HG03159 (cell line): Measurements from ENCODE around the gene SKI.

ENCODE experiments used
- ATAC-seq: cut with Tn5 transposase; IDR thresholded peaks from one replicate; pipeline ENCODE4 v1.9.1; 2021; ENCODE audit warnings: mild to moderate bottlenecking, moderate library complexity; ENCODE audit not compliant: unreplicated experiment

The SKI gene

DNA sequence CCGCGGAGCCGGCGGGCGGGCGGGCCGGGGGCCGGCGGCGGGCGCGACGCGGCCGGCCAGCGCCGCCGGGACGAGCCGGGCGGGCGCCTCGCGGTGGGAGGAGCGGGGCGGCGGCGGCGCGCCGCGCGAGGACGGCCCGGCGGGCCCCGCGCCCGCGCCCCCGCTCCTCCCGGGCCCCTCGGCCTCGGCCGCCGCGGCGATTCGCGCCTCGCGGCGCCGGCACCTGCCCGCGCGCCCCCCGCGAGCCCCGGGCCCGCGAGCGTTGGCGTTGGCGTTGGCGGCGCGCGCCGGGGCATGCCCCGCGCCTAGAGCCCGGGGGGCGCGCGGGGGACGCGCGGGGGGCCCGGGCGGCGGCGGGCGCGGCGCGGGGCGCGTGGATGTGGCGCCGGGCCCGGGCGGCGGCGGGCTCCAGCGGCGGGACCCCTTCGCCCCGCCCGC, at the start of gene SKI:
SKI (plus strand) TSS at position 163 of the 438 bp plus-strand sequence. CDS start 448 bp downstream, outside the sequence.
- no peak for ATAC-seq

DNA sequence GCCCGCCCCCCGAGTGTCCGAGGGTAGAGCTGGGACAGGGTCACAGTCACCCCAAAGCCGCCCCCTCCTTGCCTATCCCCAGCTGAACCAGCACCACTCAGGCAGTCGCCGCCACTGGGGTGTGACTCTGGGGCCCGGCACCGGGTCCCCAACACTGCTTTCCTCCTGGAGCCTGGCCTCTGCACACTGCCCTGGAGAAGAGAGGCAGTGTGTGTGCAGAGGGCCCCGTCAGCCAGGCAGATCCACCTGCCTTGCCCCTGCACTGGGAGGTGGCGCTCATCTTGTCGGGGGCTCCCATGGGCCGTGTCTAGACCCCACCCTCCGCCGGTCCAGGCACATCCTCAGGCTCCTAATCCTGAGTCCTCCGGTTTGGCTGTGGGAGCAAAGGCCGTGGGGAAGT, 49.2 kb upstream of the SKI start:
- ATAC-seq = no peak

DNA sequence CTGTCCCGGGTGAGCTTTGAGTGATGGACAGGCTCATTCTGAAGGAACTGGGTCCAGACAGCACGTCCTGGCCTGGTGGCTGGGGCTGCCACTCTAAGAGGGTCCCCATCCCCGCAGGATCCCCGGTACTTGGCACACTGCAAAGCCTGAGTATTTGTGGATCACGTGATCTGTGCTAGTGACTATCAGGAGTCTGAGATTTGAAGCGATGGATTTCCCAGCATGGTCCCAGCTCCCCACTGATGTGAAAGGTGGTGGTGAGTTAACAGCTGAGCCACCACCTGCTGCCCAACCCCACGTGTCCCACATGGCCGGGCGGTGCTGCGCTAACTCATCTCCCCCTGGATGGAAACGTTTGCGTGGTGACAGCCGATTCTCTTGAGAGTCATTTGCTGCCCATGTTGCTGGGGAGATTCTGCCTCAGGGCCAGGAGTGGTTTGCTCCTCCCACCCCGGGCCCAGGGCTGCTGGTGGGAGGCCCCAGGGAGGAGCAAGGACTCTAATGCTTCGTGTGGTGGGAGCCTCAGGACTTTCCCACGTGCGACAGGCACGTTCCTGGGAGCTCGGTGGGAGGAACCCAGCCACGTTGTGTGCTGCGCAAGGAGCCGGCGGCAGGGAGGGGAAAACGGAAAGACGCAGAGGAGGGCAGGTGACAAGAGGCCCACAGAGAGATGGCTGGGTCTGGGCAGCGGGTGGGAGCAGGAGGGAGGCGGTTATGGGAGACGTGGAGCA, 48.7 kb upstream of the SKI start:
- no peak for ATAC-seq

DNA sequence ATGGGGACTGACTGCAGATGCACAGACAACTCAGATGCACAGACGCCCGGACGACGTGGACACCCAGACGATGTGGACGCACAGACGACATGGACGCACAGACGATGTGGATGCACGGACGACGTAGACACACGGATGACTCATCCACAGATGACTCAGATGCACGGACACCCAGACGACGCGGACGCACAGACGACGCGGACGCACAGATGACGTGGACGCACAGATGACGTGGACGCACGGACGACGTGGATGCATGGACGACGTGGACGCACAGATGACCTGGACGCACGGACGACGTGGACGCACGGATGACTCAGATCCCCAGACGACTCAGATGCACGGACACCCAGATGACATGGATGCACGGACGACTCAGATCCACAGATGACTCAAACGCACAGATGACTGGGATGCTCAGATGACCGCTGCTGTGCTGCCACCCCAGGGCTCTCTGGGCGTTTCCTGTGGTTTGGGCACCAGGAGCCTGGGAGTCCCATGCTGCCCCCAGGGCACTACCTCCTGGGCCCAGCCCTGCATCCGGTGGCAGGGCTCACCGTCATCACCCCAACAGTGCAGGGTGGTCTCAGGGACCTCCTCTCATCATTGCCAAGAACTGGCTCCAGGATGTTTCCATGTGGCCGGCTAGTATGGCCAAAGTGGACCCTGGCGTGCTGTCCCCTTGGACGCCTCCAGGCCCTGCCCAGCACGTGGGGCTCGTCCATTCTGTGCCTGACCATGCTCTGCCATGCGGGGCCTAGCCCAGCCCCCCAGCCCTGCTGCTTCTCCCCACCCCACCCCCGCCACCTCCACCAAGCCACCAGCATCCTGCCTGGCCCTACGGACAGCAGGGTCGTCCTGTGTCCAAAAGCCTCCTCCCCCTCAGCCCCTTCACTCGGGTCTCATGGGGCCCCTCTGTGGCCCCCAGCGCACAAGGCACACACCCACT, 47.5 kb upstream of the SKI start:
- ATAC-seq = no peak

DNA sequence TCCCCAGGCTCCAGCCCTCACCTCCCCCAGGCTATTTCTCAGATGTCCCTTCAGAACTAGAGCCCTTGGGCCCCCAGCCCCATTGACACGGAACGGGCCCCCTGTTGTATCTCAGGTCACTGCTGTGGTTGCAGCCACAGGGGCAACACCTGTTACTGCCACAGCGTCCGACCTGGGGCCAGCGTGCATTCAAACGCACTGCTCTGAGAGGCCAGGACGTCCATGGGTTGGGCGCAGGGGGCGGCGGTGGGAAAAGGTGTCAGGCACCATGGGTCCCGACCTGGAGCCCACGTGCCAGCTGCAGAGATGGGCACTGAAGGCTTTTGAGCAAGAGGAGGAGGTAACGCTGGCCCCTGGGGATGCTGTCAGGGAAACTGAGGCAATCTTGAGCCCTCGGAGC, 46.8 kb upstream of the SKI start:
- no peak for ATAC-seq

DNA sequence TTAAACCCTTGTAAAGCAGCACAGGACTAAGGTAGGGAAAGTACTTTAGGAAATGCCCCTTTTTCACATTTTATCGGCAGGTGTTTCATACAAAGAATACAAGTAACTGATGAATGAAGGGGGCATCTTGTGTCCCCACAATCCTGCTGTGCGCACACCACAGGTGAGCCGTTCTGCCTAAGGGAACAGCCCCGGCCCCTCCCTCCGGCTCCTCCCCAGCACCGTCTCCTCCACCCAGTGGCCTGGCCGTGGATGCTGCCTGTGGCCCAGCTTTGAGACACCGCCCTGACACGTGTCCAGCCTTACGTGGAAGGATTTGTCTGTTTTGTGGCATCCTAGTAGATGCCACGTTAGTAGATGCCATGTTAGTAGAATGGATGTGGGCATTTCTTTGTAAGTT, 46.4 kb upstream of the SKI start:
- no peak for ATAC-seq

DNA sequence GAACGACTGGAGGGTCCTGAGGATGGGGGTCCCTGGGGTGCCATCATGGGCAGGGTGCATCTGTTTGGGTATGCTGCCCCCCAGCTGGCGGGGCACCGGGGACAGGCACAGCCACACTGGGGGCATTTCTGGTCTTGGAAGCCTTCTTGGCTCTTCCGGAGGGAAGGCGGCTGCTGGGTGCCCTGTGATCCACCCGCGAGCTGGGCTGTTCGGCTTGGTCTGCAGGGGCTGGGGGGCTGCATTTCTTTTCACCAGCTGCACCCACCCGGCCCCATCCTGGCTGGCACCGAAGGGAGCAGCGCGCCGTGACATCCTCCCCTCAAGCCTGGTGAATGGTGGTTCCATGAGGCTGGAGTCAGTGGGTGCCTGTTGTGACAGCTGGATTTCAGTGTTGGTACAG, 45.7 kb upstream of the SKI start:
- ATAC-seq = no peak

DNA sequence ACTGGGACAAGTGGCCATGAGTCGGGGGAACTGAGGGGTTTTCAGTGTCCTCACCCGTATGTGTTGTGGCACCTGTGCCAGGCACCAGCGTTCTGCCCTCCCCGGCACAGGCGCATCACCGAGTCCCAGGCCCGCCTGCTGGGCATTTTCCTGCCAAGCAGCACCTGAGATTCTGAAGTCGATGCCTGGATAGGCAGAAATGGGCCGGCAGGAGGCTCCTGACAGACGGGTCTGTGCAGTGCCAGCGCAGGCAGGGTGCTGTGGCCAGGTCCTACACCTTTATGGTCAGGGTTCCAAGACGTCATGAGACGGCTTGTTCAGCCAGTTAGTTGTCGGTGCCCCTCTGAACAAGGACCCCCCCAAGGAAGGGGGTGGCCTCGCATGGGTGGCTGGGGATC, 44.2 kb upstream of the SKI start:
- ATAC-seq = no peak

DNA sequence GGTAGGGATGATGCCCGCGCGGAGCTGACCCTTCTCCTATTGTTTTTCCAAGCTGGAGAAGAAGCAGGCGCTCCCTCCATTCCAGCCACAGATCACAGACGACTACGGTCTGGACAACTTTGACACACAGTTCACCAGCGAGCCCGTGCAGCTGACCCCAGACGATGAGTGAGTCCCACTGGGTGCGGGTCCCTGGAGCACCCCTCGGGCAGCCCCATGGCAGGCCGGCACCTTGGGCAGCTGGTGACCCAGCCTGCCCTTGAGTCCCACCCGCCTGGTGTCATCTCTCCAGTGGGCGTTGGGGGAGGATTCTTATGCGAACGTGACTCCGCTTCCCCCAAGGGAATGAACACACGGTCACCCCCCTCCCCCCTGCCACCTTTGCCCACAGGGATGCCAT, 43.6 kb upstream of the SKI start:
- ATAC-seq = no peak

DNA sequence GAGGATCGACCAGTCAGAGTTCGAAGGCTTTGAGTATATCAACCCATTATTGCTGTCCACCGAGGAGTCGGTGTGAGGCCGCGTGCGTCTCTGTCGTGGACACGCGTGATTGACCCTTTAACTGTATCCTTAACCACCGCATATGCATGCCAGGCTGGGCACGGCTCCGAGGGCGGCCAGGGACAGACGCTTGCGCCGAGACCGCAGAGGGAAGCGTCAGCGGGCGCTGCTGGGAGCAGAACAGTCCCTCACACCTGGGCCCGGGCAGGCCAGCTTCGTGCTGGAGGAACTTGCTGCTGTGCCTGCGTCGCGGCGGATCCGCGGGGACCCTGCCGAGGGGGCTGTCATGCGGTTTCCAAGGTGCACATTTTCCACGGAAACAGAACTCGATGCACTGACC, 43.2 kb upstream of the SKI start:
- no peak for ATAC-seq

DNA sequence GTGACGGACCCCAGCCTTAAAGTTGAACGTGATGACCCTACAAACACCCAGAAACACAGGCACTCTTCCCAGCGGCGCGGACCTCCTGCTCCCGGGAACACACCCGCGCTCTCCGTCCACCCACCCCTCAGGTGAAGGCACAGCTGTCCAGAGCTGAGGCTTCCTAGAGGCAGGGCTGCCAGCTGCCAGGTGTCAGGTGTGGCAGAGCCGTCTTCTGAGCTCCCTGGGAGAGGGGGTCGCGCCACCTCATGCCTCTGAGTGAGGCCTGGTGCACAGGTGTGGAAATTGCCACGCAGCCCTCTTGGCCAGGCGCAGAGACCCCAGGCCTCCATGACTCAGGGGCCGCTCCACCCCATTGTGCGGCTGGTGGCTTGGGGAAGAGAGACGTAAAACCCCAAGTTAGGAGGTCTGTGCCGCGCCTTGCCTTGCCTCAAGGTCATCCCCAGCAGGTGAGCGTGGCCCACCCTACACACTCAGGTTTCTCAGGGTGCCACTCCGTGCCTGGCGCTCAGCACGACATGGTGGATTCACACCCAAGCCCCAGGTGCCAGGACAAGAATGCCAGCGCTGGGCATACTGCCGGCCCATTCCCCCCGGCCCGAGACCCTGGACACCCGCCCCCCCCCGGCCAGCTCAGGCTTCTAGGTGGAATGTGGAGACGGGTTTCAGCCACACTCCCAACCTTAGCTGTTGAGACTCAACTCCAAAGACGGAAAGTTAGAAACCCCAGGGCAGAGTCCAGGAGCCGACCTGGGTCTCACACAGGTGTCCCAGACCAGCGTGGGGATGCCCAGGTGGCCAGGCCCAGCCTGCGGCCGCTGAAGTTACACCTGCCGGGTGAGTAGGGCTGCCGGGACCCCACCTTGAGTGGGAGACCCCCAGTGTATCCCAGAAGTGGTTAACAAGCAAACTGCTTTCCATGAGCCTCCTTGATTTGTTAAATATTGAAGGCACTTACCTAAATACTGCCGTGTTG, 42.0 kb upstream of the SKI start:
- no peak for ATAC-seq

DNA sequence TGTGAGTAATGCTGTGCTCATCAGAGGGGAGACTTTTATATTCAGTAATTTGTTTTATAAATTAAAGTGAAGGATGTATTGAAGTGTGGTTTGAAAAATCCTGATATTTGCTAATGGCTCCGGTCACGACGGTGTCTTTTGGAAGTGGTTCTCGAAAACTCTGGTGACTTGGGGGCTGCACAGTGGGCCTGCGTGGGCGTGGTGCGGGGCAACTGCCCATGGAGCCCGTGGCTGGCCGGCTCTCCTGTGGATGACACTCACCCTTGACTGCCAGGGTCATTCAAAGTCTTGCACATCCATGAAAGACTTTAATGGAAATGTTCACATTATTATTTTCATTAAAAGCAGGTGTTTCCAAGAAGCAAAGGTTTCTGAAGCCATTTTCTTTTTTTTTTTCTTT, 41.2 kb upstream of the SKI start:
- no peak for ATAC-seq

DNA sequence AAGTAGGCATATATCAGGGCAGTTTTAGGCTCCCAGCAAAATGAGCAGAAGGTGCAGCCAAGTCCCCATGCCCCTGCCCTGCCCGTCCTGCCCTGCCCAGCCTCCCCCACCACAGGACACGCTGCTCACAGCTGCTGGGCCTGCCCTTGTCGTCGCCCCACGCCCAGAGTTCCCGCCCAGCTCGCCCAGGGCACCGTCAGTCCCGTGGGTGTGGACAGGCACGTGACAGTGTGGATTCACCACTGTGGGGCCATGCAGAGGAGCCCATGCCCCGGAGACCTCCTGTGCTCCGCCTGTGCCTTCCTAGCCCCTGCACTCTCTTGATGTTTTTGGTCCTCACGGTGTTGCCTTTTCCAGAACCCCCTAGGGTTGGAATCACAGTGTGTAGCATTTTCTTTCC, 40.5 kb upstream of the SKI start:
- no peak for ATAC-seq

DNA sequence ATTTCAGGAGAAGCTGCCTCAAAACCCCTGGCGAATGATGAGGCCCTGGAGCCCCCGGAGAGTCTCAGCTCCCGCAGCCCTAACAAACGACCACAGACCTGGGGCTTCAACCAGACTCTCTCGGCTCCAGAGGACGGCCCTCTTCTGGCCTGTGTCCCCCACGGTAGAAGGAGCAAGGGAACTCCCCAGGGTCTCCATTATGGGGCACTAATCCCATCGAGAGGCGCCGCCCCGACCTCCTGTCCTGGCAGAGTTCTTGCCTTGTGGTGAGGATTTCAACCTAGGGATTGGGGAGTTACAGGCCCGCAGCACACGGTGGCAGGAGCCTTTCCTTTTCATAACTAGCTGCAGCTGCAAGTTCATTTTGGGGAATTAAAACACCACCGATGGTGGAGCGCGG, 39.8 kb upstream of the SKI start:
- ATAC-seq = no peak

DNA sequence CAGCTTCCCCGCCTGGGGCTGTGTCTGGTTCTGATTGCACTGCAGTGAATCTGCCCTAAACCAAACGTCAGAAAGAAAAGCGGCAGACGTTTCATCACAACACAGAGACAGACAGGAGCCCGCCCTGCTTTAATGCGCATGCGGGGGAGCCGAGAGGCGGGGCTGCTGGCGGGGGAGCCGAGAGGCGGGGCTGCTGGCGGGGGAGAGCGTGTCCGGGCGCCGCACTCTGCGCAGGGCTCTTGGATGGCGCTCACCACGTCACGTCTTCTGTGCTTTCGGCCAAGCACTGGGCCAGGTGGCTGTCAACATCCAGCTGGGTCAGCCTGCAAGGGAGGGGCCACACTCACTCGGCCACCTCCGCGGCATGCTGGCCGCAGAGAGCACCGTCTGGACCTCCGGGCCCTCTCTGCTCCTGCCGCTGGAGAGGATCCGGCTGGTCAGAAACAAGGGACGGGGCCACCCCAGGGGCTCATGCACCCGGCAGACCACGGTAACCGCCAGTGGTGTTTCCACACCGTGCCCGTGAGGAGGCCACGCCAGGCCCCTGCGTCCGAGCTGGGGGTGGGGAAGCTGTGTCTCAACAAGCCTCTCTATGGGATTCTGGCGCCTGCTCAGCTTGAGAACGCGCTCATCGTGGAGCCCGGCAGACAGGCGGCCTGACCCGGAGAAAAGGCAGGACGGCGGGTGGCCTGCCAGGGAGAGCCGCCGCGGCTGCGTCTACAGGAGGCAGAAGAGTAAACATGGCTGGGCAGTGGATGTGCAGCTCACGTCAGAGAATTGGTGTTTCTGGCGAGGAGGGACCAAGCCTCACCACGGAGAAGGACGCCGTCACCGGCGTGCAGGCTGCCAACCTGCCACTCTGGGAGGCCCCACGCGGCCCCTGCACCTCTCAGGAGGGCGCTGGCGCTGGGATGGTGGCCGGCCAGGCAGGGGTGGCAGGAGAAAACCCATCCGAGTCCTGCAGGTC, 38.4 kb upstream of the SKI start:
- ATAC-seq = no peak

DNA sequence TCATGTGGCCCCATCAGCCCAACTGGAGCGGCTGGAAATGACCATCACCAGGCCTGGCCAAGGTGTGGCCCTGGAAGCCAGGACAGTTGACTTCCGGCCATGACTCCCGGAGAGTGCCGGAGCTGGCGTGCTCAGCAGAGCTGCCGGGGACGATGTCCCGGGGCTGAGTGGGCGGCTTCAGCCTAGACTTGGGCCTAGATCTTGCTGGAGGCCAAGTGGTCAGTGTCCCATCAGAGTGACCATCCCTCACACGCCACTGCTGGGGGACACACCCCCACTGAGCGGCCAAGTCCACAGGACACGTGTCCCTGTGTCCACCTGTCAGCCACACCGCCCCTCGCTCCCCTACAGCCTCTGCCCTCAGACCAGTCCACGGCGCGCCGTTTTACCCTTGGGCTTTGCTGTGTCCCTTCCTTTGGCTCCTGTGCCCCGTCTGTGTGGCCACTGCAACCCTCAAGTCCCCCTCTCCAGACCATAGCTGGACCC, 37.6 kb upstream of the SKI start:
- no peak for ATAC-seq

DNA sequence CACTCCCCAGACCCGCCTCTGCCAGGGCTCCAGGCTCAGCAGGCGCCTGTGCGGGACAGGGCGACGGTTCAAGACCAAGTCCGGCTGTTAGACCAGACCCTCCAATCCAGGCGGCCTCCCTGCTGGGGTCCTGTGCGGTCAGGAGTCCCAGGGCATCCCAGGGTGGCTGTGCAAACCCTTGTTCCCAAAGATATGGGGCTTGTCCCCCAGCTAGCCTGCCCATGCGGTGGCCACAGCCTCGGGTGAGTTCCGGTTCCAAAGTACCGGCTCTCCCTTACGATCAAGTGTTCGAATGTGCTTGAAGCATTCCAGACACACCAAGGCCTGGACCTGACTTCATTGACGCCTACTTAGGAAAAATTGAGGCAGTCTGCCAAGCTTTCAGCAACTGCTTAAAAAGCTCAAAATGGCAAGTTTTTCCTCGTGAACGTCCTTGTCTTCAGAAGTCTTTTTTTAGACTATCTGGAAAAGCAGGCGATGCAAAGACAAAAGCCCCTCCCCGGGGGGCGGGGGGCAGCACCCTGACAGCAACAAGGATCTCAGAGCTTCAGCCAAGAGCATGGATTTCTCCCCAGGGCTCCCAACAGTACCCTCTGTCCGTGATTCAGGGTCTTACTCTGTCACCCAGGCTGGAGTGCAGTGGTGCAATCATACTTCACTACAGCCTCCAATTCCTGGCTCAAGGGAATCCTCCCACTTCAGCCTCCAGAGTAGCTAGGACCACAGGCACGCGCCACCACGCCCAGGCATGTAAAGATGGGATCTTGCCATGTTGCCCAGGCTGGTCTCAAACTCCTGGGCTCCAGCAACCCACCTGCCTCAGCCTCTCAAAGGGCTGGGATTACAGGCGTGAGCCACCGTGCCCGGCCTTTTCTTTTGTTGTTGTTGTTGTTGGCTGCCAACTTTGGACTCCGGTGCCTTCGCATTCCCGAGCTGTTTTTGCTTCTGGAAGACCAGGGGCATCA, 35.8 kb upstream of the SKI start:
- ATAC-seq = no peak

DNA sequence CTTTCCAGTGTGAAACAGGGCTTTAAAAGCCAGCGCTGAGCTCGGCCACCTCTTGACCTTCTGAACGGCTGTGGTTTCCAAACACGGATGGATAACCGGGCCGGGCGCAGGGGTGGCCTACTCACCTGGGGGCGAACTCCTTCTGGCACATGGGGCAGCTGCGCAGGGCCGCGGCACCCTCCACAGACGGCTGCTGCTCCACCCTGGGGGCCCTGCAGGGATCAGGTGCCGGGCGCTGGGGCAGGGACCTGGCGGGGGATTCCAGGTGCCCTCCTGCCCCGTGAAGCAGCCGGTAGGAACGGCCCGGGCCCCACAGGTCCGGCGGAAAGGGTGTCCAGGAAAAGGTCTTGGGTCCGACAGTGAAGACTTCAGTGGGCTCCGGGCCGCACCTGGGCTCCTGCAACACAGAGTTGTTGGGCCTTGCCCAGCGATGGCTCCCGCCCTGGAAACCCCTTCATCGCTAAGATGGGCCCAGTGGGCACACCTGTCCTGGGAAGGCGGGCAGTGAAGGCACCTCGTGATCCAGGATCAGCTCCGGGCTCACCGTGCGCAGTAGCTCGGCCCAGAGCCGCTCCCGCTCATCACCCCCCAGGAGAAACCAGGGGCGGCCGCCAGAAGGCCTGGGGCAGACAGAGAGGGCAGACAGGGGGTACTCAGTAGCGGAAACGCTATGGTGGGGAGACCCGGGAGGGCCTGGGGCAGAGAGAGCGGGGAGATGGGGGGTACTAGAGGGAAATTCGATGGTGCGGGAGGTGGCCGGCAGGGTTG, 34.4 kb upstream of the SKI start:
- no peak for ATAC-seq
